Measurements from ENCODE around the gene LOXL1.

Gene LOXL1

DNA sequence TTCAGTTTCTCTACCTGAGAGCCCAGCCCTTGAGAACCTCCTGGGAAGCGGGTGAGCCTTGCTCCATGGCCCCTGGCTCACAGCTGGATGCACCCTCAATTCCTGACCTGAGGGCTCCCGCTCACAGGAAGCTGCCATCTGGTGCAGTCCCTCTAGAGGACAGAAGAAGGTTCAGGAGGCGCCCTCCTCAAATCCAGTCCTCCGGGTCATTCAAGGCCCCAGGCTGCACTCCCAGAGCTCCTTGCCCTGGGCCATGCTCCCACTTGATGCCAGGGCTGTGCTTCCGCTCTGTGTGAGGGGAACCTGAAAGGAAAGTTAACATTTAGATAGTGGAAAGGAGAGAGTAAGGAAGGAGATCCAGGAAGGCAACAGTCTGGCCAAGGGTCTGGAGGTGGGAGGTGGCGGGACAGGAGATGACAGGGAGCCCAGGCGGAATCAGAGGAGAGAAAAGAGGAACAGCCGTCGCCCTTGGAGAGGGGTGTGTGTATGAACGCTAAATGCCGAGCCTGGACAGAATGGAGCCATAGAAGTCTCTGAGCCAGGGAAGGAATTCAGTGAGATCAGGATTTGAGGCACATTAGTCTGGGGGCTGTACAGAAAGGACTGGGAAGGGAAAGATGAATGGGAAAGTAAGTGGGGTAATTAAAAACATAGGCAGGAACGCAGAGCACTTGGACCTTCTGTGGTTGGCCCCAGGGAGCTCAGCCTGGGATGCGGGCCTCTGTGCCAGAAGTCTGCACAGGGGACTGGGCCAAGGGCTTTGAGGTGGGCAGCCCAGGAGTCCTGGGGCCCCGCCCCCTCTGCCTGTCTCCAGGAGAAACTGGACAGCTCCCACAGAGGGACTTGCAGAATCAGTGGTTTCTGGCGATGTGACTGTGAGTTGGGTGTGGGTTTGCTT is 26.8 kb upstream of the LOXL1 start:
- DNase-seq (ENCODE audit: low read depth): peak; percentile 39

- peak; percentile 77 for DNase-seq (ENCODE audit: low read depth)
Measured at GRCh38 chr15:73900095-73900712, 26.1 kb upstream of the LOXL1 start.

GRCh38 chr15:73901126-73901810 is 25.0 kb upstream of the LOXL1 start:
- no peak for DNase-seq (ENCODE audit: low read depth)

GRCh38 chr15:73902121-73903020 is 23.9 kb upstream of the LOXL1 start:
- DNase-seq (ENCODE audit: low read depth): no peak

GRCh38 chr15:73904026-73904815 is 22.0 kb upstream of the LOXL1 start:
- DNase-seq (ENCODE audit: low read depth): no peak

DNA sequence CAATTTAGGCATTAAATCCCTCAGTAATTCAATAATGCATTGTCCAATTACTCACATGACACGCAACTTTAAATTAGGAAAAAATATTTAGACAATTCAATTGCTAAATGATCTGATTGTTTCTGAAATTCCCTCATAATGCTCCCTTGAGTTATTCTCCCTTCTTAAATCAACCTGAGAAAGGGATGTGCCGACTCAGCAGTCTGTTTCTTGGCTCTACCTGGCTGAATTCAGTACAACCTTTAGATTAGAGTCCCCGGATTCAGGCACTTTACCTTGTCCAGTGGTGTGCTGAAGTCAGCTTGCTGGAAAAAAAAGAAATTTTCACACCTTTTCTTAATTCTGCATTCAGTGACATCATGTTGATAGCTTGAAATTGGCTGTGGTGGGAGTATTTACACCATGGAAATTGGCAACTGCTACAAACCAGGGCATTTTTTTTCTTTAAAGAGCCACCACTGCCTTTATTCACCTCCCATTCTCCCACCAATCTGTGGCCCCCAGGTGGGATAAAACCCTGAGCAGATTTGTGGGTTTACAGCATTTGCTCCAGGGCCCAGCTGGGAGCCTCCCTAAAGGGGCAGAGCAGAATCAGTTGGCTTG is 20.9 kb upstream of the LOXL1 start:
- no peak for DNase-seq (ENCODE audit: low read depth)

DNA sequence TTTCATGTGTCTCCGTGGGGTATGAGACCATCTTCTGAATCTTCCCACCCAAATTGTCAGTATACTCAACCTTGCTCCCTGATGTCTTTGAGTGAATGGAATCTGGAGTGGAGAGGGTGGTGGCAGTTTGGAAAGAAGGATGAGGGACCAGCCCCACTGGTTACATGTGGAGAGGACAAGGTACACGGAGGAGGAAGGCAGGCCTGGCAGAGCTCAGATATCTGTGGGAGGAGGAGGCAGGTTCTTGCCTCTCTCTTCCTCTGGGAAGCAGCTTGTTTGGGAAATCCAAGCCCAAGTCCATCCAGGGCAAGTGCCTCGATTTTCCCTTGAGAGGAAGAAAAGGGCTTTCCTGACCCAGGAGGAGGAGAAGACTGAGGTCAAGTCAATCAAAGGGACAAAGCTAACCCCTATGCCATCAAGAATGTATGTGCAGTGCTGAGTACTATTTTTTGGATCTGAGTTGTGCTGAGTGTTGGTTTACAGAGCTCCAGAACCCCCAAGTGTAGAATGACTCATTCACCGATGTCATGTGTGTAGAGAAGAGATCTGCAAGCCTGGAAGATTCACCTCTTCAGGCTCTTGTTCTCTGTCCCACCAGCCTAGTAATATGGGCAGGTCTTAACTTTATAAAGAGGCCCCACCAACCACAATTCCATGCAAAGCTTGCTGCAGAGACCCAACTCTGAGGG is 19.8 kb upstream of the LOXL1 start:
- DNase-seq (ENCODE audit: low read depth): peak; percentile 29

- no peak for DNase-seq (ENCODE audit: low read depth)
Measured at GRCh38 chr15:73907035-73907408, 19.2 kb upstream of the LOXL1 start.

- DNase-seq (ENCODE audit: low read depth): peak; percentile 60
Measured at GRCh38 chr15:73908030-73908821, 18.0 kb upstream of the LOXL1 start.

DNA sequence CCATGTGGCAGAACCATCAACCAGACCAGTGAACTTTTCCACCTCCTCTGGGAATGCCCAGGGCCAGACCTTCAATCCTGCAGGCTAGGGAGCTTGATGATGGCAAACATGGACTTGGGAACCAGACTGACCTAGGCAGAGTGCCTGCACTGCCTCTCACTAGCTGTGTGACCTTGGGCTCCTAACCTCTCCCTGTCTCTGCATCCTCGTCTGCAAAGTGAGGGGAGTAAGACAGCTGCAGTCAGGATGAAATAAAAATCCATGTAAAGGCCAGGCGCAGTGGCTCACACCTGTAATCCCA is 17.5 kb upstream of the LOXL1 start:
- no peak for DNase-seq (ENCODE audit: low read depth)

DNA sequence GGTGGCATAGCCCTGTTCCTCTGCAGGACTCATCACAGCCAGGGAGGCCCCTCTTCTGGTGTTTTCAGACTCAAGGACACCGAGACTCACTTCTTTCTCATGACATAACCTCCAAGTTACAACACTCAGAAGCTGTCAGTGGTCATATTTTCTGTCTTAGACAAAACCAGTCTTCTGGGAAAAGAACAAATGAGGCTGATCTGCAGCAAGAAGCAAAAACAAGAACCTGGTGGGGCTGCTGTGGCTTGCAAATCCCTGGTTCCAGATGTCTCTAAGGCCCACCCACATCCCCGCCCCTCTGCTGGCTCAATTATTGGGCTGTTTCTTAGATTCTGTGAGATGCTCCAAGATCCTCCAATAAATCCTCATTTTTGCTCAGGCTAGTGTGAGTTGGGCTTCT is 16.6 kb upstream of the LOXL1 start:
- DNase-seq (ENCODE audit: low read depth): no peak

GRCh38 chr15:73910522-73911303 is 15.5 kb upstream of the LOXL1 start:
- DNase-seq (ENCODE audit: low read depth): no peak

GRCh38 chr15:73912030-73912596 is 14.1 kb upstream of the LOXL1 start:
- no peak for DNase-seq (ENCODE audit: low read depth)

- no peak for DNase-seq (ENCODE audit: low read depth)
Measured at GRCh38 chr15:73914145-73914544, 12.1 kb upstream of the LOXL1 start.

GRCh38 chr15:73915082-73915481 is 11.2 kb upstream of the LOXL1 start:
- DNase-seq (ENCODE audit: low read depth): no peak

DNA sequence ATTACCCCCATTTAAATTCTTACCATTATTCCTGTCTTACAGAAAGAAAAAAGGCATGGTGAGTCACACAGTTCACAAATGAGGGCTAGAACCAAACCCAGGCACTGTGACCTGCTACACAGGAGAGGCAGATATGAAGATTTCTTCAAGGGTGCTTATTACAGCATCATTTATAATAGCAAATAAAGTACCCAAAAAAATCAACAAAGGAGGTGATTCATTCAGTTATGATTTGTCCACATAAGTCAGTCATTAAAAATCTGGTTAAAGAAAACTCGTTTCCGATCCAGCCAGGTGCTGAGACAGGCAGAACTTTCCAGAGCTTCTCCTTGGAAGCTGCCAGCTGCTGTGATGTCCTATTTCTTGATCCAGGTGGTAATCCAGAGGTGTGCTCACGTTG is 7.5 kb upstream of the LOXL1 start:
- DNase-seq (ENCODE audit: low read depth): no peak

GRCh38 chr15:73919706-73920105 is 6.6 kb upstream of the LOXL1 start:
- no peak for DNase-seq (ENCODE audit: low read depth)

DNA sequence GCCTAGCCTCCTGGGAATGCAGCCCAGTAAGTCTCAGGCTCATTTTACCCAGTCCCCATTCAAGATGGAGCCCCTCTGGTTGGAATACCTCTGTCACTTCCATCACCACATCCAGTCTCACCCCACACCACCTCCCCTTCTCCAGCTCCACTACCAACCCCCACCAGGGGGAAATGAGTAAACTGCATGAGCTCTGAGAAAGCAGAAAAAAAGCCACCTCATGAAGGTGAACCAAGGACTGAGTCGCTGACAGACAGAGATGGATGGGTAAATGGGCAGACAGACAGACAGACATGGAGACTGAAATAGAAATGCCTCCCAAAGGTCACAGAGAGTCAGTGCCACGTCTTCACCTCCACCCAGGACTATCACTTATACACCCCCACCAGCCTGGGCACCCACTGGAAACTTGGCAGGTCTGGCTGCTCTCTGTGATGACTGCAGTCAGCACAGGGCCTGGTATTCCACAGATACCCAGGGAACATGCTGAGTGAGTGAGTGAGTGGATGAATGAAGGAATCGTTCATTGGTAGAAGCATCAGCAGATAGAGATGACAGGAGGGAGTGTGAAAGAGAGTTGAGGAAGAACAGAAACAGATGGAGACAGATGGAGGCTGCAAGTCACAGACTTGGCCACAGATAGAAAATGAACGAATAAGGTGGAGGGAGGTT is 4.9 kb upstream of the LOXL1 start:
- DNase-seq (ENCODE audit: low read depth): no peak
